C1 segment of cervical spinal cord (tissue), 14 donors: ENCODE measurements around the gene NUDT22.

Experiments
- DNase-seq, 14 donors: peaks; one replicate each; lab custom pipeline; 2025; lab: John Stamatoyannopoulos, UW

The NUDT22 gene

DNA sequence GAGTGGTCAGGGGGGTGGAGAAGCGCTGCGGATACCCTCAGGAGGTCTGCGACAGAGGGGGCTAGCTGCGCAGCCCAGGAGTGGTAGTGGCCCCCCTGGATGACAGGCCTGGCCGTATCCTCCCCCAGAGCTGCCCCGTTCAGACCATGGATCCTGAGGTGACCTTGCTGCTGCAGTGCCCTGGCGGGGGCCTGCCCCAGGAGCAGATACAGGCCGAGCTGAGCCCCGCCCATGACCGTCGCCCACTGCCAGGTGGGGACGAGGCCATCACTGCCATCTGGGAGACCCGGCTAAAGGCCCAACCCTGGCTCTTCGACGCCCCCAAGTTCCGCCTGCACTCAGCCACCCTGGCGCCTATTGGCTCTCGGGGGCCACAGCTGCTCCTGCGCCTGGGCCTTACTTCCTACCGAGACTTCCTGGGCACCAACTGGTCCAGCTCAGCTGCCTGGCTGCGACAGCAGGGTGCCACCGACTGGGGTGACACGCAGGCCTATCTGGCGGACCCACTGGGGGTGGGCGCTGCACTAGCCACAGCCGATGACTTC lies 505 bp downstream of the NUDT22 start:
- DNase-seq: peak in 6 of 14 donors; percentile 38 to 72 (median 61)

DNA sequence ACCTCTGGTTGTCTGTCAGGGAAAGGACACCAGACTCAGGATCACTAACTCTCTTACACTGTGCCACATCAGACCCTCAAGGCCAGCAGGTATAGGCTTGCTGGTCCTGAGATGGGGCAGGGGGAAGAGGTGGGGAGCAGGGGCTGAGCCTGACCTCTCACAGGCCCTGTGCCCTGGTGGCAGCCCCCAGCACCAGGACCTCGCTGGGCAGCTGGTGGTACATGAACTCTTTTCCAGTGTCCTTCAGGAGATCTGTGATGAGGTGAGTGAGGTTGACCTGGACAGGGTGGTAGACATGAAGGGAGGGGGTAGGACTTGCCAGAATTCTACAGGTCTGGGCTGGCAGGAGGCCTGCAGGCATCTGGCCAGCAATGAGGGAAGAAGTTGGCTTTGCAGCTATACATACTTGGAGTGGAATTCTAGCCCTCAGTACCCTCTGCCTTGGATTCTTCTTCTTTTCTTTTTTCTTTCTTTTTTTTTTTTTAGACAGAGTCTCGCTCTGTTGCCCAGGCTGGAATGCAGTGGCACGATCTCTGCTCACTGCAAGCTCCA lies 1.4 kb downstream of the NUDT22 start:
- no peak for DNase-seq

DNA sequence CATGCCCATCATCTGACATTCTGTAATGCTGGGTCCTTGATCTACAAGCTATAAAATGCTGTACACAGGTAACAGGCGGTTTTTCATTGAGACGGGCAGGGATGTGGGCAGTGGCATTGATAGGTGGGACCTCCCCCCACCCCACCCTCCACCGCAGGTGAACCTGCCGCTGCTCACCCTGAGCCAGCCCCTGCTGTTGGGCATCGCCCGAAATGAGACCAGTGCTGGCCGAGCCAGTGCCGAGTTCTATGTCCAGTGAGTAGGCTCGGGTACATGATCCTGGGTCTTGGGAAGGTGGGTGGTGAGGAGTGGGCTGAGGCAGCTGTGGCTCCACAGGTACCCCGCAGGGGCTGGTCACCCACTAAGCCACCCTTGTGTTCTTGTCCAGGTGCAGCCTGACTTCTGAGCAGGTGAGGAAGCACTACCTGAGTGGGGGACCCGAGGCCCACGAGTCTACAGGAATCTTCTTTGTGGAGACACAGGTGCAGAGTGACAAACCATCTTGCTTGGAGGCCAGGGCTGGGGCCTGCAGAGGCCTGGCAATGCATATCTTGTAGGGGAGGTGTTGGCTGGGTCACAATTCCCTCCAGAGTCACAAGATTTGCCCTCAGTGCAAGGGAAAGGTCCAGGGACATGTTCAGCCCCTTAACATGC lies 3.1 kb downstream of the NUDT22 start:
- no peak for DNase-seq

DNA sequence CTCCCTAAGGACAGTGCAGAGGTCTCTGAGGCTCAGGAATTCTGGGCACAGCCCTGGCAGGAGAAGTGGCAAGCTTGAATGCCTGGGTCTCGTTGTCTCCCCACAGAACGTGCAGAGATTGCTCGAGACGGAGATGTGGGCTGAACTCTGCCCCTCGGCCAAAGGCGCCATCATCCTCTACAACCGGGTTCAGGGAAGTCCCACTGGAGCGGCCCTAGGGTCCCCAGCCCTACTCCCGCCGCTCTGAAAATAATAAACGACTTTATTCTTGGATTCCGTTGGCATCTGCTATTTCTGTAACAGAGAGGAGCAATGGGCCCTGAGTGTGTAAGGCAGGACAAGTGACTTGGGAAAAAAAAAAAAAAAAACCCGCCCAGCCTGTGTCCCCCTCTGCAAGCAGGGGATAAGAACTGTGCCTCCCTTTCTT lies 3.7 kb downstream of the NUDT22 start:
- DNase-seq: no peak

DNA sequence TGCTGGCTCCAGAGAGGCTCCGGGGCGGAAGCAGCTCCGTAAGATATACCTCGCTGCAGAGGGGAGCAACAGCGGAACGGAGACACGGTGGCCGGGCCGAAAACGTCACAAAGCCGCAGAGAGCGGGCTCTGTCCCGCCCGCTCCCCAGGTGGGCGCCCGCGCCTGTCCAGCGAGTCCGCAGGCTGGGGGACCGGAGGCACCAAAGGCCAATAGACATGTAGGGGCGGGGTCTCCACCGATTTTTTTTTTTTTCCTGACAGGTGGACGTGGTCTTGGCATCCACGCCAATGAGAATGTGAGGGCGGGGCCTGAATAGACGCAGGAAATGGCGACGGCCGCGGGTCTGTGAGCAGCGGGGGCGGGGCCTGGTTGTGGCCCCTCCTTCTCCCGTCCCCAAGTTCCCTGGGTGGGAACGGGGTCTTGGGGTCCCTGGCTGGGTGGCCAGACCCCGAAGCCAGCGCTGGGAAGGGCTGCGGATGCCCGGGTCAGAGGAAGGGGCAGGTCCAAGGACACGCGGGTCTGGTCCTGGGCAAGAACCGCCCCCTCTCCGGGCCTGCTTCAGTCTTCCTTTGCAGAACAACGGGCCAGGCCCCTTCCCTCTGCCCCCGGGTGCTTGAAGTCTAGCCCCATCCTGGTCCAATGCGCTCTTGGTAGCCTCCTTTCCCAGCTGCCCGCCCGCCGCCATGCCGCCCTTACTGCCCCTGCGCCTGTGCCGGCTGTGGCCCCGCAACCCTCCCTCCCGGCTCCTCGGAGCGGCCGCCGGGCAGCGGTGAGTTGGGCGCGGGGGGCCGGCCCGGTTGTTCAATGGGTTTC lies 4.3 kb downstream of the NUDT22 start, which contains the start of gene DNAJC4:
TSS of gene DNAJC4 (plus strand) at position 378 of the 814 bp plus-strand sequence. CDS start at position 685, 307 bp downstream.
- DNase-seq: peak; percentile 42 to 94 (median 84)

DNA sequence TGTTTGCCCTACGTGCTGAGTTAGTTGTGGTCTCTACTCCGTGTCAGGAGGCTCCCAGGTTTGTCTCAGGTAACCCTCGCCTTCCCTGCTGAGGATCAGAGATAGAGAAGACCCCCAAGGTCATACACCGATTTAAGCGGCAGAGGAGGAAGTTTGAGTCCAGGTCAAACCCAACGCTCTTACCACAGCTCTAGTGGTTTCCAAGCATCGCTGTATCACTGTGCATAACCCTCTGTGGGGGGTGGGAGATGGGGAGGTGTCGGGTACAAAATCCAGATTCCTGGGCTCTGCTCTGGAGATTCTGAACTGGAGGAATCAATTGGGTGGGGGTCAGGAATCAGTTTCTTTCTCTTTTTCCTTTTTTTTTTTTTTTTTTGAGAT lies 4.9 kb downstream of the NUDT22 start:
- DNase-seq: no peak

DNA sequence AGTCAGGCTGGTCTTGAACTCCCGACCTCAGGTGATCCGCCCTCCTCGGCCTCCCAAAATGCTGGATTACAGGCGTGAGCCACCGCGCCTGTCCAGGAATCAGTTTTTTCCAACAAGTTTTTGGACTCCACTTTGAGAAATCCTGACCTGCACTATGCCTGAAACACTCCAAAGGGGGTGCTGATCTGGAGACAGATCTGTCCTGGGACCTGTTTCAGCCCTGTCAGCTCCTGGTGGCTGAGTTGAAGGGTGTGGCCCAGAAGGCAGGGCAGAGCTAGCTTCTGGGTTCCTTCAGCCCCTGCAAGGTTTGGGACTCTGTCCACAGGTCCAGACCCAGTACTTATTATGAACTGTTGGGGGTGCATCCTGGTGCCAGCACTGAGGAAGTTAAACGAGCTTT lies 5.5 kb downstream of the NUDT22 start:
- no peak for DNase-seq

DNA sequence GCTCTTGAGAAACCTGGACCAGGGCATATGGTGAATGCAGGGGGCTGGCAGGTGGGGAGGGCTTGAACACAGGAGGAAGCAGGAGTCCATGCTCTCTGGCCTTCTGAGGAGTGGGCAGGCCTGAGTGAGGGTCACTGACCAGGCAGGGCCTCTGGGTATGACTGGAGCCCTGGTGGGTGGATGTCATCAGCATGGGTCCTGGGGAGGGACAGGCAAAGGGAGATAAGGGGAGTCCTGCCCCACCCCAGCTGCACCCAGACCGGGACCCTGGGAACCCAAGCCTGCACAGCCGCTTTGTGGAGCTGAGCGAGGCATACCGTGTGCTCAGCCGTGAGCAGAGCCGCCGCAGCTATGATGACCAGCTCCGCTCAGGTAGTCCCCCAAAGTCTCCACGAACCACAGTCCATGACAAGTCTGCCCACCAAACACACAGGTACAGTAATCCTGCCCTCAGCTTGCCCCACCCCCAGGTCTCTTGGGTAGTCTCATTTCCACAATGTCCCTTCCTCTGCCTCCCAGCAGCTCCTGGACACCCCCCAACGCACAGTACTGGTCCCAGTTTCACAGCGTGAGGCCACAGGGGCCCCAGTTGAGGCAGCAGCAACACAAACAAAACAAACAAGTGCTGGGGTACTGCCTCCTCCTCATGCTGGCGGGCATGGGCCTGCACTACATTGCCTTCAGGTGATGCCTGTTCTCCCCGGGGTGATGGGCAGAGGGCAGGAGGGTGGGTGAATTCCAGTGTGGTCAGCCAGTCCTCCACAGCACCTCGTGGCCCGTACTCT lies 6.3 kb downstream of the NUDT22 start:
- DNase-seq: no peak

DNA sequence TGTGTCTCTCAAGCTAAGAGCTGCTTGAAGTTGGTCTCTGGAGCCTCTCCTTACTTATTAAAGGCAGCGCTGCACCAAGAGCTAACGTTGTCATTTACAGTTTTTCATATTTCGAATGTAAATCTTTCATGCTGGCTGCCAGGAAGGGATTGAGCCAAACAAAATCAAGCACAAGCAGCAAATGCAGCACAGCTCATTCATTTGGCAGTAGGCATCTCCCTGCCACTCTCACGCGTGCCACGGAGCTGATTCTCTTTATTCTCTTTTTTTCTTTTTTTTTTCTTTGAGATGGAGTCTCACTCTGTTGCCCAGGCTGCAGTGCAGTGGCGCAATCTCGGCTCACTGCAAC lies 6.9 kb downstream of the NUDT22 start:
- DNase-seq: no peak

DNA sequence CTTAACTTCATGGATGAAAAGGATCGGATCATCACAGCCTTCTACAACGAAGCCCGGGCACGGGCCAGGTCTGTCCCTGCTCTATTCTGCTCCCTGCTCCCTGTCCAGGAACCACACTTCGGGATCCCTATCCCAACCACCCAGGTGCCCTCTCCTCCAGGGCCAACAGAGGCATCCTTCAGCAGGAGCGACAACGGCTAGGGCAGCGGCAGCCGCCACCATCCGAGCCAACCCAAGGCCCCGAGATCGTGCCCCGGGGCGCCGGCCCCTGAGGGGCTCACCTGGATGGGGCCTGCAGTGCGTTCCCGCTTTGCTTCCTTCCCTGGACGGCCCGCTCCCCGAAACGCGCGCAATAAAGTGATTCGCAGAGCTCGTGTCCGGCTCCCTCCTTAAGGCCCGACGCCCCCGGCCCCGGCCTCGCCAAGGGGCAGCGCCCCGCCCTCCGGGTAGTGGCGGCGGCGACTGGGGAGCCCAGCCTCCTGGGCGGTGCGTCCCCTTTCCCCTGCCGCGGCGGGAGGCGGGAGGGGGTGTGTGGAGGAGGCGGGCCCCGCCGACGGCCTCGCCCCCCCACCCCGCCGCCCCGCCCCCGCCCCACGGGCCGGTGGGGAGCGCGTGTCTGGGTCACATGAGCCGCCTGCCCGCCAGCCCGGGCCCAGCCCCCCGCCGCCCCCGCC lies 8.0 kb downstream of the NUDT22 start, which contains the start of gene VEGFB:
TSS of gene VEGFB (plus strand) at position 672 of the 674 bp plus-strand sequence. CDS start 250 bp downstream, outside the sequence.
- DNase-seq: peak in 10 of 14 donors; percentile 20 to 76 (median 42)

DNA sequence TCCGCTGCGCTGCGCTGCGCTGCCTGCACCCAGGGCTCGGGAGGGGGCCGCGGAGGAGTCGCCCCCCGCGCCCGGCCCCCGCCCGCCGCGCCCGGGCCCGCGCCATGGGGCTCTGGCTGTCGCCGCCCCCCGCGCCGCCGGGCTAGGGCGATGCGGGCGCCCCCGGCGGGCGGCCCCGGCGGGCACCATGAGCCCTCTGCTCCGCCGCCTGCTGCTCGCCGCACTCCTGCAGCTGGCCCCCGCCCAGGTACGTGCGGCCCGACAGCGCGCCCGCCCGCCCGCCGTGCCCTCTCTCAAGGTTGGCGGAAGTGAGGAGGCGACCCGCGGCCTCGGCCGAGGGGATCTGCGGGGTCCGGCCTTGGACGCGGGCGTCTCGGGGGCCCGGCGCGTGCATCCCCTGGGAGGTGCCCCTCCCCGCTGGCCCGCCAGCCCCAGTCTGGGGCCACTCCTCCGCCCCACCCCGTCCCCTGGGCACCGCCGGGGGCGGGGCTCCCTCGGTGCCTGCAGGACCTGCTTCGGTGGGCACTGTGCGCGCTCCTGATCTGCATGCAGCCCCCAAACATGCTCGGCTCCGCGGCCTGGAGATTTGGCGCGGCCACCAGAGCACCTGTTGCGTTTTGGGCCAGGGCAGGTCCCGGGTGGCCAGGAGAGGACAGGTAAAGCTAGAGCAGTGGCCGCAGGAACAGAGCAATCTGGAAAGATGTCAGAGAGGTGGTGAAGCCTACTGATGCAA lies 8.7 kb downstream of the NUDT22 start:
- peak in 1 of 14 donors; percentile 54 for DNase-seq

DNA sequence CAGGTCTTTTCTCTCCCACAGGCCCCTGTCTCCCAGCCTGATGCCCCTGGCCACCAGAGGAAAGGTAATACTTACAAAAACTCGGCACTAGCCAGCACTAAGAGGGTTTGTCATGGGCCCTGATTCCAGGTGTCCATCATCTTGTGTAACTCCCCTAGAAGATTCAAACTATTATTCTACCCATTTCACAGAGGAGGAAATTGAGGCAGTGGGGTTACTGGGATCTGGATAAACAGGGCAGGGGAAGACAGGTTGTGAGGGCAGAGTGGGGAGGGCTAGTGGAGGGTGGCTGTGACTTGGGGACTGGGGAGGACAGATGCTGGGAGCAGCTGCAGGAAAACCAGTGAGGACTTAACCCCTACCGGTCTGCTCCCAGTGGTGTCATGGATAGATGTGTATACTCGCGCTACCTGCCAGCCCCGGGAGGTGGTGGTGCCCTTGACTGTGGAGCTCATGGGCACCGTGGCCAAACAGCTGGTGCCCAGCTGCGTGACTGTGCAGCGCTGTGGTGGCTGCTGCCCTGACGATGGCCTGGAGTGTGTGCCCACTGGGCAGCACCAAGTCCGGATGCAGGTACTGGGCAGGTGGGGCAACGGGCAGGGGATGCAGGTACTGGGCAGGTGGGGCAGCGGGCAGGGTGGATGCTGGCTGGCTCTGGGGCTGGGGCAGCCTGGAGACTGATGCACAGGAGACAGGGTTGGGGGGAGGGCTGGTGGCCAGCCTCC lies 9.5 kb downstream of the NUDT22 start:
- DNase-seq: no peak

DNA sequence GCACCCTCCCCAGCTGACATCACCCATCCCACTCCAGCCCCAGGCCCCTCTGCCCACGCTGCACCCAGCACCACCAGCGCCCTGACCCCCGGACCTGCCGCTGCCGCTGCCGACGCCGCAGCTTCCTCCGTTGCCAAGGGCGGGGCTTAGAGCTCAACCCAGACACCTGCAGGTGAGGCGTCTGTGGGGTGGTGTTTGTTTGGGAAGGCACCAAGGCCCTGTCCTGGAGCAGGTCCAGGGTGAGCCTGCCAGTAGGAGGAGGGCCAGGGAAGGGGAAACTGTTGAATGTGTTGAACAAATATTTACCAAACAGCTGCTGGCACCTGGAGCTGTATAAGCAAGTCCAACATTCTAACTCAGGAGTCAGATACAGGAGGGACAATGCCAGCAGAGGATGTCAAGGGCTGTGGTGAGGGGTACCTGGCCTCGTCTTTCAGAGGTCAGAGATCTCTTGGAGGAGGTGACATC lies 11.4 kb downstream of the NUDT22 start:
- no peak for DNase-seq

DNA sequence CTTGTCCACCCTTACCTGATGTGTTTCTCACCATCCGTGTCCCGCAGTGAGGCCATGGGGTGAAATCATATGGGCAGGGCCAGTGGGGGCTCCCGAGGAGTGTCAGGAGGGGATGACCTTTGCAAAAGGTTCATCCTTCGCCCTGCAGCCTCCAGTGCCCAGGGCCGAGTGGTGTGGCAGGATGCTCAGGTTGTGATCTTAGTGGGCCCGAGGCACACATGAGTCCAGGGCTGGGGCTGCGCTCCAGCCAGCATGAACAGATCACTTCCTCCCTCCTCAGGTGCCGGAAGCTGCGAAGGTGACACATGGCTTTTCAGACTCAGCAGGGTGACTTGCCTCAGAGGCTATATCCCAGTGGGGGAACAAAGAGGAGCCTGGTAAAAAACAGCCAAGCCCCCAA lies 12.0 kb downstream of the NUDT22 start:
- DNase-seq: no peak

DNA sequence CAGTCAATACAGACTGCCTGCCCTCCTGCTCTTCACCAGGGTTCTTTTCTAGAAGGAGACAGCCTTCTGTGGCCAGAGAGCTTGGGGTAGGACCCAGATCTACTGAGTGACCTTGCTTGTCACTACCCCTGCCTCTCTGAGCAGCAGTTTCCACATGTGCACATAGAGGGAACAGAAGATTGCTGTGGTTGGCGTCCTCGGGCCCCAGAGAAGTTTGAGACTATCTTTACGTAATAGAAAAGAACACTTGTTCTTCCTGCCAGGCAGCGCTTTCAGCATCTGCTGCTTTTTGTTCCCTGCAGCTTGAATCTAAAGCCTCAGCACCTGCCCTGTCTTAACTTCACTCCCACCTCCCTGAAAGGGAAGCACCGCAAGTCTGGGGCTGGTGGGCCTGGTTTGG lies 12.9 kb downstream of the NUDT22 start:
- no peak for DNase-seq

DNA sequence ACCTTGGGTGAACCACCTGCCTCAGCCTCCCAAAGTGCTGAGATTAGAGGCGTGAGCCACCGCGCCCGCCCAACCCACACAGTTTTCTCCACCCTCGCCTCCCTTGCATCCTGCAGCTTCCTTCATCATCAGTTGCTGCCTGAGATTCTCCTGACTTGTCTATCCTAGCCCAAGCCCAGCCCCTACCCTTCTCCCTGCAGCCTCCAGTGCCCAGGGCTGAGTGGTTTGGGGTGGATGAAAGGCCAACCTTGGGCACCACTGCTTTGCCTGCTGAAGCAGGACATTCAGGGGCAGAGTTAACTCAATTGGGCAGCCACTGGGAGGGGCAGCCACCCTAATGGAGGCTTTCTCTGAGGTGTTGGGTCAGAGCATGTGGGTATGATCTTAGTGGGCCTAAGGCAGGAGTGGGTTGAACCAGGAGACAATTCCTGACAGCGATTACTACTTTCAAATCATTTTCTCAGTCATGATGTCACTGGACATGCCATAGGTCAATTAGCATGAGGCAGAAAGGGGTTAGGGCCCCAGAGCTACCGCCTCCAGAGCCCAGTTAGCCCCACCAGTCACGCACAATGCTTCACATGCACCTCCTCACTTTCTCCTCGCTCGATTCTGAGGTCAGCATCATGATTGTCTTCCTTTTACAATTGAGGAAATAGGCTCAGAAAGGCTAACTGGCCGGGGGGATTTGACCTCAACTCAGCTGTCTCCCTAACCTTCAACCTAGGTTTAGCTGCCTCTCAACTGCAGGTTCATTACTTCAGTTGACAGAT lies 13.8 kb downstream of the NUDT22 start:
- peak in 3 of 14 donors; percentile 51 to 63 (median 51) for DNase-seq

DNA sequence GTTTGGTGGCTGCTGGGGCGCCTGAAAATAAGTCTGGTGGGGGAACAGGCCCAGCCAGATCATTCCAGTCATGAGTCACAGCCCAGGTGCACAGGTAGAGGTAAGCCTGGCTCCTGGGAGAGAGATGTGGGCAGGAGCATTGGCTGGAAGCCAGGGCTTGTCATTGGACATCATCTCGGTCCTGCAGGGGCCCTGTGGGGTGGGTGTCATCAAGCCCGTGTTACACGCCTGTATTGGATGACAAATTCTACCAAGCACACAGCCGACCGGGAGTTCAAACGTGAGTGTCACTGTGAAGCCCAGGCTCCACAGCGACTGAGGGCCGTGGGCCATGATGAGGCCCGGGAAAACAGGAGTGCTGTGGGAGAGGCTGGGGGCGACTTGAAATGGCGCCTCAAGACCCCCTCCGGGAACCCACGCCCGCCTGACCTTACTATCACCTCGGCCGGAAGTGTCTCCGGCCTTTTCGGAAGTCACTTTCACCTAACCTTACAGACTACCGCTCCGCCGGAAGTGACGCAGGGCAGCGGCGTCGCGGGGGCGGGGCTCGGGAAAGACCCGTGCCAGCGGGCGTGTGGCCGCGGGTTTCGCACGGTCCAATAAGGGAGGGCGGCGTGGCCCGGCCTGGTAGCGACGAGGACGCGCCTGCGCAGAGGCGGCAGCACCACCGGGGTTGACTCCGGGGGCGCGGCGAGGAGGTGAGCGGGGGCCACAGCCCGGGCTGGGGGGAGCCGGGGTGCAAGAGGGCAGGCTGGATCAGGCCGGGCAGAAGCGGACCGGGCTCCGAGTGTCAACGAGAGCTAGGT lies 14.6 kb downstream of the NUDT22 start, which contains the start of gene FKBP2:
TSS of gene FKBP2 (plus strand) at position 661 of the 806 bp plus-strand sequence. CDS start 1,293 bp downstream, outside the sequence.
- peak; percentile 91 to 100 (median 99) for DNase-seq

DNA sequence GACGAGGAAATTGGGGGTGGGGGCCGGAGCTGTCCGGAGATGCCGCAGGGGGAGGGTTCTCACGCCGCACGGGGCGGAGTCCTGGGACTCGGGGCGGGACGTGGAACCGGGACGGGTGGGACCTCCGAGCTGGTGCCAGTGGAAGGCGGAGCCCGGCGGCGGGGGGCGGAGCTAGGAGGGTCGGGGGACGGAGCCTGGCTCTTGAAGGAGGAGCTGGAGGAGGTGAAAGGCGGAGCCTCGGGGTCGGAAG lies 15.1 kb downstream of the NUDT22 start:
- peak; percentile 91 to 100 (median 99) for DNase-seq
